GM19438 (cell line): ENCODE results near the gene PHACTR3.

Source experiments
- ATAC-seq: cut with Tn5 transposase; IDR thresholded peaks from one replicate; pipeline ENCODE4 v1.9.1; 2021; ENCODE audit warnings: low read depth; ENCODE audit not compliant: unreplicated experiment

The PHACTR3 gene

GRCh38 chr20:59745201-59745600, 140.9 kb downstream of the PHACTR3 start:
- ATAC-seq, result no peak

DNA sequence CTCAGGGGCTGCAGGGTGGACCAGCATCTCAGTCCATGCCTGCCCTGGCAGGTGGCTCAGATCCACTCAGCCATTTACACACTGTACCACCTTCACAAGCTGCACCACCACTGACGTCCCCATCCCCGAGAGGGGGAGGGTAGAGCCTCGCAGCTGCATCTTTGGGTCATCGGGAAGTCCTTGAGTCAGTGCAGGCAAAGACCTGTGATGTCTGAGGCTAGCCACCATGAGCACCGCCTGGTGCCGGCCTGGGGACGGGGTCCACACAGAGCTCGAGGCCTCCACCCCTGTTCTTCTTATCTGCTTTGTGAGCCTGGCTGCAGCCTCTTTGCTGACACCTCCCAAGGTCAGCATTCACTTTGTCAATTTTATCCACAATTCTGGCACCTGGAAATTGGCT, 141.4 kb downstream of the PHACTR3 start:
- no peak for ATAC-seq

DNA sequence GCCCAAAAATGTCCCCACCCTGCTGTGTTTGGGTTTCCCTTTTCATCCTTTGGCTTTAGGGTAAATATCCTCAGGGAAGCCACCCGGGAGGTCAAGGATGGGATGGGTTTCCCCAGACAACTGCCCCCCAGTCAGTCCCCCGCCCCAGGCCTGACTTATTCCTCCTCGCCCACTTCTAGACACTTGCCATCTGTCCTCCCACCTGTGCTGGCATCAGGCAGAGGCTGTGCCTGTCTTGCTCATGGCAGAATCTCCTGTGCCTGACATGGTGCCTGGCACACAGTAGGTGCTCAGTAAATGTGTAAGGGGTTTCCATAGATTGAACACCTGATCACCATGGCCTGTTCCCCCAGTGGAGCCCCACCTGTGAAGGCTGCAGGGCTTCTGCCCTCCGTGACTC, 141.8 kb downstream of the PHACTR3 start:
- no peak for ATAC-seq

GRCh38 chr20:59747671-59748515, 143.6 kb downstream of the PHACTR3 start:
- ATAC-seq, result no peak

GRCh38 chr20:59748619-59749191, 144.4 kb downstream of the PHACTR3 start:
- ATAC-seq, result no peak

GRCh38 chr20:59749301-59749700, 145.0 kb downstream of the PHACTR3 start:
- ATAC-seq, result no peak

- ATAC-seq, result no peak
These were observed 146.0 kb downstream of the PHACTR3 start for GRCh38 chr20:59750209-59750840.

GRCh38 chr20:59751075-59751711, 146.9 kb downstream of the PHACTR3 start:
- ATAC-seq, result peak; percentile 42

GRCh38 chr20:59752101-59752586, 147.8 kb downstream of the PHACTR3 start:
- peak; percentile 72 for ATAC-seq

DNA sequence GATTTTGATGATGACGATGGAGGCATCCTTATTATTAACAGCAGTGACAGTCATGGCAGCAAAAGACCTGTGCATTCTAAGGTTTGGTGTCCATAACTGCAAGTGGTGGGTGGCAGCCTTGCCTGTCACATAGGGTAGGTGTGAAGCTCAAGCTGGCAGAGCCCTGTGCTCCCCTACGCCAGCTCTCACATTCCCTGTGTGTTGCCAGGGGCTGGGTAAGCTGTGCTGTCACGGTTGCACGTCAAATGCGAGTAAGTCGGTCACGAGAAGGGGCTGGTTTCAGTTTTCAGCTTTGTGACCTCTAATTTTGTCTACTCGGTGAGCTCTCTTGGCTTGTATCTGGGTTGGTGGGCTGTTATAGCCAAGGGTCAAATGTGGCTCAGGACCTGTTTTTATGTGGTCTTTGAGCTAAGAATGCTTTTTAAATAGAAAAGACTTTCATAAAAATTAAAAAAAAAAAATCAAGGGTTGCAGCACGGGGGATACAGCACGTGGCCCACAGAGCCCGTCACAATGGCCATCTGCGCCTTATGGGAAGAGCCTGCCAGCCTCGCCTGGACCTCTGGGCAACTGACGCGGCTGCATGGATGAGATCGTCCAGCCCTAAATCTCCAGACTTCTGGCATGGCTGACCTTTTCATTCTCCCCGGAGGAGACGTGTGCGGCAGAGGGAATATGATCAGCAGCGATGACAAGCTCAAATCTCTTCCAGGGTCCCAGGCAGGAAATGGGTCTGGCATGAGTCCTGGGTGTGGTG, 148.5 kb downstream of the PHACTR3 start:
- peak; percentile 48 for ATAC-seq

DNA sequence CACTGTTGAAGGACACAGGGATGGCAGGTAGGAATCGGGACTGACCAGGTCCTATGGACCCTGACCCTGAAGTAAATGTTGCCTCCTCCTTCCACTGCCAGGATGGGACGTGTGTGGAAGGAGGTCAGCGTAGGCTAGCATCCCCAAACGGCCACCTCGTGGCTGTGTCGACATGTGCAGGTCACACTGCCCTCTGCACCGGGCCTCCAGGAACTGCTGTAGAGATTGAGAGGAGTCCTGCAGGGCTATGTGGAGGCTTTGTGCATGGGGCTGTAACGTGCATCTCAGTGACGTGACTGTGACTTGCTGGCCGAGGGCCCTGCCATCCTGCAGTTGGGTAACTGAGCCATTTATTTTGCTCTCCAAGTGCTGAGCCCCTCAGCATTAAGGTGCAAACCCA, 149.5 kb downstream of the PHACTR3 start:
- ATAC-seq, result no peak

DNA sequence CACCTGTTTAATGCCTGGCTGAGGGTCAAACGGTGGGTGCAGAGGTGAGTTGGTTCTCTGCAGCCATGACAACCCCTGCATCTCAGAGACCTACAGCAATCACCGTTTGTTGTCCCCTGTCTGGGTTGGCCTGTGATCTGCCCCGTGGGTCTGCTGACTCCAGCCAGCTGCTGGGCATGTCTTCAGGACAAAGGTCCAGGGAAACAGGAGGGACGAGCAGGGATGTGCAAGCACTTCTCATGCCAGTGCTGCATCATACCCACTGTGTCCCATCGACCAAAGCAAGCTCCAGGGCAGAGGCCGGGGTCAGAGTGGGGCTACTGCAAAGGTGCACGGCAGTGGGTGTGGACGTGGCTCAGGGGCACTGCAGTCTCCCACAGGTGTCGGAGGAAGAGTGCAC, 150.2 kb downstream of the PHACTR3 start:
- no peak for ATAC-seq

DNA sequence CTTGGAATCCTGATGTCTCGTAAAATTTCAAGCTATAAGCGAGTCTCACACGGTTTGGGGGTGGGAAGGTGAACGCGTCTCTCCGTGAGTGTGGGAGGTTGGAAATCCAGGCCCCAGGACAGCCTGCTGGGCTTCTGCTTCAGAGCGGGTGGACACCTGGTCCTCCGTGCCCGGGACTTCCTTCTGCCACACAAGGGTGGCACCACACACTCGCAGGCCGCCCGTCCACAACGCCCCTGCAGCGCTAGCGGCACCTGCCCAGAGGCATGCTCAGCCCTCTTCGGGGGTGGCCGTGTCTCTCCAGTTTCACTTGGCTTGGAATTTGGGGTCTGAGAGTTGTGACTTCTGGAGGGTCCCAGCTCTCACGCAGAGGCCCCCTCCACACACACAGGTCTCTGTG, 151.9 kb downstream of the PHACTR3 start:
- ATAC-seq, result no peak

- no peak for ATAC-seq
These were observed 159.7 kb downstream of the PHACTR3 start for GRCh38 chr20:59764037-59764436.

- ATAC-seq, result no peak
These were observed 161.3 kb downstream of the PHACTR3 start for GRCh38 chr20:59765599-59766177.

DNA sequence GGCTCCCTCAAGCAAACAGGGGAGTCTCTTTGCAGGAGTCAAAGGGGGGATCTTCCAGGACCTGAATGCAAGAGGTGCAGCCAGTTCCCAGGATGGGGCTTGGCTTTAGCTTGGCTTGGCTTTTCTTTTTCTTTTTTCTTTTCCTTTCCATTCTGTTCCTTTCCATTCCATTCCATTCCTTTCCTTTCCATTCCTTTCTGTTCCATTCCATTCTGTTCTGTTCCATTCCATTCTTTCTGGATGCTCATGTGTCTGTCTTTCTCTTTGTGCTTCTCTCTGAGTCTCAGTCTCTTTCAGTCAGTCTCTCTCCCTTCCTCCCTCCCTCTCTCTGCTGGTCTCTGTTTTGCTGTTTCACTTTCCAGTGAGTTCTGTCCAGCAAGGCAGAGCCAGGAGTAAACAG, 163.3 kb downstream of the PHACTR3 start:
- ATAC-seq, result no peak

DNA sequence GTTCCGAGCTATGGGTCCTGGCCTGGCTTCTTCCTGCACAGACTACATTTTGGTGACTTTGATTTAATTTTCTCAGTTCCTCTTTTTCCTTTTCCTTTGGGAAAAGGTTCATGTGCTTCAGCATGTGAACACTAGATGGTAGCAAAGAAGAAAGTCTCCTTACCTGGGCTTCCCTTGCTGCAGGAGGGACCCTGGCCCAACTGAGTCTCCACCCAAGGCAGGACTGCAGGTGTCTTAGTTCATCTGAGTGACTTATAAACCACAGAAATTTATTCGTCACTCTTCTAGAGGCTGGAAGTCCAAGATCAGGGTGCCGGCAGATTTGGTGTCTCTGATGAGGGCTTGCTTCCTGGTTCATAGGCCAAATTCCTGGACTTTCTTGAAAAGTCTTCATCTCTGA, 165.9 kb downstream of the PHACTR3 start:
- ATAC-seq, result no peak

- ATAC-seq, result no peak
These were observed 166.5 kb downstream of the PHACTR3 start for GRCh38 chr20:59770851-59771250.

DNA sequence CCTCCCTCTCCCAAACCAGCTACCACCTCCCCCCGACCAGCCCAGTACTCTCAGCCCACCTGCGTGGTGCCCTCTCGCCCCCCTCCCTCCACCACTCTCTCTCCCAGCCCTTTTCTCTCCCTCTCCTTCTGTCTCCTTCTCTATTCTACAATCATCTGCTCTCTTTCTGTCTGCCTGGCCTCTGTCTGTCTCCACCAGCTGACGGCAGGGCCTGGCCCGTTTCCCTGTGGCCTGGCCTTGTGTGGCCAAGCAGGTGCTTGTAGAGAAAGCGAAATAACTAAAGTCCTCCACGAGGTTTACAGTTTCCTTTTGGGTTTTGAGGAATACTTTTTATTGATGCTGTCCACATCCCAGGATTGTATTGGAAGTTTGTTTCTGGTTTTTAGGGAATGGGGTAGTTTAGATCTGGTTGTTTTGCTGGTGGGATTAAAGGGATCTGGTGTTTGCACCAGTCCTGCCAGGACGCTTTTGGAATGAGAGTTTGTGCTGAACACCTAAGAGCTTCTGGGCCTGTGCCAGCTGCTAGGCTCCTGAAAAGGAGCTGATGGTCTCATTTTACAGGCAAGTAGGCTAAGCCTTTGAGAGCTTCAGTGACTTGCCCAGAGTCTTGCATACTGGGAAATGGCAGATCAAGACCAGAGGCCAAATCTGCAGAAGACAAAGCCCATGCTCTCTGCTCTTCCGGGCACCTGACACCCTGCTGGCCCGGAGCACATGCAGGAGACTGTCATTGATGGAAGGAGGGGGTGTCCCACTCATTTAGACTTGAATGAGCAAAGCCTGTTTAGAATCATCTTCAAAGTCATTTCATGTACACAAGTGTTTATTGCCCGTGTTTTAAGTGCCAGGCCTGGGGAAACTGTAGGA, 167.4 kb downstream of the PHACTR3 start:
- ATAC-seq, result no peak
